HepG2 (cell line): ENCODE results near the gene CYB561. TPM values are rescaled to one million over a fixed set of nuclear protein-coding genes. Genes with fewer than 3 reads are reported as not detected.

Source experiments
- CBX5 ChIP-seq: sonication (generic); formaldehyde crosslinking; IDR thresholded peaks from 2 replicates; pipeline ENCODE4 v1.4.0; 2020; ENCODE audit warnings: missing genetic modification reagents, borderline replicate concordance
- HOXA3 ChIP-seq: sonication (generic); formaldehyde crosslinking; IDR thresholded peaks from 2 replicates; pipeline ENCODE4 v1.5.0; 2020; ENCODE audit warnings: missing genetic modification reagents
- MEIS2 ChIP-seq: sonication (generic); formaldehyde crosslinking; IDR thresholded peaks from 2 replicates; pipeline ENCODE4 v1.9.0; 2021; ENCODE audit warnings: mild to moderate bottlenecking, missing genetic modification reagents
- RAD21 ChIP-seq: fragments of 450-650 bp; formaldehyde crosslinking; IDR thresholded peaks from 2 replicates; pipeline ENCODE4 v1.5.0; 2020; ENCODE audit warnings: mild to moderate bottlenecking
- SNRNP70 ChIP-seq: fragments of 200-400 bp; formaldehyde crosslinking; IDR thresholded peaks from 2 replicates; pipeline ENCODE4 v1.6.1; 2017; ENCODE audit warnings: mild to moderate bottlenecking, low read depth, low read length, moderate library complexity
- SRSF1 ChIP-seq: fragments of 200-400 bp; formaldehyde crosslinking; optimal IDR thresholded peaks from 2 replicates; pipeline ENCODE3; 2017; ENCODE audit warnings: mild to moderate bottlenecking, low read depth, low read length, moderate library complexity
- TCF7L2 ChIP-seq: IDR thresholded peaks from 2 replicates; pipeline ENCODE4 v1.6.1; 2011; ENCODE audit warnings: mild to moderate bottlenecking, low read depth, low read length, moderate library complexity
- ZNF253 ChIP-seq: sonication (generic); formaldehyde crosslinking; IDR thresholded peaks from 2 replicates; pipeline ENCODE4 v1.8.0; 2022; ENCODE audit warnings: mild to moderate bottlenecking, missing genetic modification reagents, borderline replicate concordance
- ZNF563 ChIP-seq: sonication (generic); formaldehyde crosslinking; IDR thresholded peaks from 2 replicates; pipeline ENCODE4 v1.8.0; 2022; ENCODE audit warnings: mild to moderate bottlenecking, moderate library complexity, missing genetic modification reagents
- ZNF644 ChIP-seq: IDR thresholded peaks from 2 replicates; pipeline ENCODE4 v1.6.1; 2016; ENCODE audit warnings: low read depth
- polyA plus RNA-seq, 8 experiments: library from polyadenylated mRNA; depleted of rRNA in 3 of 8; stranded (reverse) in 7 of 8; unstranded in 1 of 8; fragments of >200 nt; fragmentation: Illumina TruSeq in 4 of 8; extraction: Trizol in 4 of 8; gene quantifications; 2 replicates each; pipeline versions ENCODE4 v1.2.1 to v1.2.3, GENCODE V29; 2011 to 2016; ENCODE audit warnings: low read depth in 4 of 8, missing spikeins in 1 of 8, mixed read lengths in 1 of 8; ENCODE audit not compliant: insufficient read depth in 1 of 8
- total RNA-seq, 5 experiments: library from RNA; depleted of rRNA; stranded (reverse); fragments of >200 nt; fragmentation: Illumina TruSeq; extraction: Trizol; gene quantifications; 2 replicates each; pipeline ENCODE4 v1.2.3, GENCODE V29; 2016; ENCODE audit warnings: low read depth in 1 of 5
- TF ChIP-seq, protein P1 (sequence below): sonication (generic); formaldehyde crosslinking; IDR thresholded peaks from 2 replicates; pipeline ENCODE4 v1.5.1; 2020; ENCODE audit warnings: missing genetic modification reagents, mild to moderate bottlenecking, borderline replicate concordance
- TF ChIP-seq, protein P2 (sequence below): sonication (generic); formaldehyde crosslinking; IDR thresholded peaks from 2 replicates; pipeline ENCODE4 v1.4.0; 2020; ENCODE audit warnings: missing genetic modification reagents, borderline replicate concordance
- TF ChIP-seq, protein P3 (sequence below): IDR thresholded peaks from 2 replicates; pipeline ENCODE4 v1.6.1; 2016; ENCODE audit warnings: missing compliant biosample characterization, missing genetic modification reagents, borderline replicate concordance
- TF ChIP-seq, protein P4 (sequence below): sonication (generic); formaldehyde crosslinking; IDR thresholded peaks from 2 replicates; pipeline ENCODE4 v1.5.1; 2020; ENCODE audit warnings: mild to moderate bottlenecking, missing genetic modification reagents, moderate library complexity
- TF ChIP-seq, protein P5 (sequence below): sonication (generic); formaldehyde crosslinking; IDR thresholded peaks from 2 replicates; pipeline ENCODE4 v1.5.1; 2020; ENCODE audit warnings: mild to moderate bottlenecking, moderate library complexity, missing genetic modification reagents
- TF ChIP-seq, protein P6 (sequence below): sonication (generic); formaldehyde crosslinking; IDR thresholded peaks from 2 replicates; pipeline ENCODE4 v1.5.1; 2020; ENCODE audit warnings: missing genetic modification reagents, mild to moderate bottlenecking, borderline replicate concordance
- TF ChIP-seq, protein P7 (sequence below): sonication (generic); formaldehyde crosslinking; IDR thresholded peaks from 2 replicates; pipeline ENCODE4 v1.8.1; 2023; ENCODE audit warnings: mild to moderate bottlenecking, moderate library complexity, missing genetic modification reagents

CYB561 gene
- total and polyA plus RNA-seq, 2 of the 13 experiments (the other 11 are each of a cell fraction or from before 2014, with no cell fraction given) = 1.5 to 6.7 TPM

DNA sequence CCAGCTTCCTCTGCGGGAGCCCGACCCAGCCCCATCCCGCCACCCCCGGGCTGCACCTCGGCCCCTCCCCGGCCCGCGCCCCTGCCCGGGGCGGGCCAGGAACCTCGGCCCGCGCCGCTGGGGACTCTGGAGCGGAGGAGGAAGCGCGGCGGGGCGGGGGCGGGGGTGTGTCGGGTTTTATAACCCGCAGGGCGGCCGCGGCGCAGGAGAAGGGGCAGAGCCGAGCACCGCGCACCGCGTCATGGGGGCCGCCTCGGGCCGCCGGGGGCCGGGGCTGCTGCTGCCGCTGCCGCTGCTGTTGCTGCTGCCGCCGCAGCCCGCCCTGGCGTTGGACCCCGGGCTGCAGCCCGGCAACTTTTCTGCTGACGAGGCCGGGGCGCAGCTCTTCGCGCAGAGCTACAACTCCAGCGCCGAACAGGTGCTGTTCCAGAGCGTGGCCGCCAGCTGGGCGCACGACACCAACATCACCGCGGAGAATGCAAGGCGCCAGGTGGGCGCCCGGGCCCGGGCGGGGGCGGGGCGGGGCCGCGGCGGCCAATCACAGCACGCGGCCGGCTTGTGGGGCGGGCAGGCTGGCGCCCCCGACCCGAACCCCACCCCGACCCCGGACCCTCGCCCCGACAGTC lies 30.9 kb upstream of the CYB561 start, which contains the start of gene ACE (continued):
- TF ChIP-seq, protein P1, sequence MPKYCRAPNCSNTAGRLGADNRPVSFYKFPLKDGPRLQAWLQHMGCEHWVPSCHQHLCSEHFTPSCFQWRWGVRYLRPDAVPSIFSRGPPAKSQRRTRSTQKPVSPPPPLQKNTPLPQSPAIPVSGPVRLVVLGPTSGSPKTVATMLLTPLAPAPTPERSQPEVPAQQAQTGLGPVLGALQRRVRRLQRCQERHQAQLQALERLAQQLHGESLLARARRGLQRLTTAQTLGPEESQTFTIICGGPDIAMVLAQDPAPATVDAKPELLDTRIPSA (CRISPR knock-in tag) = no peak
- TF ChIP-seq, protein P2, sequence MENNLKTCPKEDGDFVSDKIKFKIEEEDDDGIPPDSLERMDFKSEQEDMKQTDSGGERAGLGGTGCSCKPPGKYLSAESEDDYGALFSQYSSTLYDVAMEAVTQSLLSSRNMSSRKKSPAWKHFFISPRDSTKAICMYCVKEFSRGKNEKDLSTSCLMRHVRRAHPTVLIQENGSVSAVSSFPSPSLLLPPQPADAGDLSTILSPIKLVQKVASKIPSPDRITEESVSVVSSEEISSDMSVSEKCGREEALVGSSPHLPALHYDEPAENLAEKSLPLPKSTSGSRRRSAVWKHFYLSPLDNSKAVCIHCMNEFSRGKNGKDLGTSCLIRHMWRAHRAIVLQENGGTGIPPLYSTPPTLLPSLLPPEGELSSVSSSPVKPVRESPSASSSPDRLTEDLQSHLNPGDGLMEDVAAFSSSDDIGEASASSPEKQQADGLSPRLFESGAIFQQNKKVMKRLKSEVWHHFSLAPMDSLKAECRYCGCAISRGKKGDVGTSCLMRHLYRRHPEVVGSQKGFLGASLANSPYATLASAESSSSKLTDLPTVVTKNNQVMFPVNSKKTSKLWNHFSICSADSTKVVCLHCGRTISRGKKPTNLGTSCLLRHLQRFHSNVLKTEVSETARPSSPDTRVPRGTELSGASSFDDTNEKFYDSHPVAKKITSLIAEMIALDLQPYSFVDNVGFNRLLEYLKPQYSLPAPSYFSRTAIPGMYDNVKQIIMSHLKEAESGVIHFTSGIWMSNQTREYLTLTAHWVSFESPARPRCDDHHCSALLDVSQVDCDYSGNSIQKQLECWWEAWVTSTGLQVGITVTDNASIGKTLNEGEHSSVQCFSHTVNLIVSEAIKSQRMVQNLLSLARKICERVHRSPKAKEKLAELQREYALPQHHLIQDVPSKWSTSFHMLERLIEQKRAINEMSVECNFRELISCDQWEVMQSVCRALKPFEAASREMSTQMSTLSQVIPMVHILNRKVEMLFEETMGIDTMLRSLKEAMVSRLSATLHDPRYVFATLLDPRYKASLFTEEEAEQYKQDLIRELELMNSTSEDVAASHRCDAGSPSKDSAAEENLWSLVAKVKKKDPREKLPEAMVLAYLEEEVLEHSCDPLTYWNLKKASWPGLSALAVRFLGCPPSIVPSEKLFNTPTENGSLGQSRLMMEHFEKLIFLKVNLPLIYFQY (CRISPR knock-in tag) = no peak
- TF ChIP-seq, protein P3, sequence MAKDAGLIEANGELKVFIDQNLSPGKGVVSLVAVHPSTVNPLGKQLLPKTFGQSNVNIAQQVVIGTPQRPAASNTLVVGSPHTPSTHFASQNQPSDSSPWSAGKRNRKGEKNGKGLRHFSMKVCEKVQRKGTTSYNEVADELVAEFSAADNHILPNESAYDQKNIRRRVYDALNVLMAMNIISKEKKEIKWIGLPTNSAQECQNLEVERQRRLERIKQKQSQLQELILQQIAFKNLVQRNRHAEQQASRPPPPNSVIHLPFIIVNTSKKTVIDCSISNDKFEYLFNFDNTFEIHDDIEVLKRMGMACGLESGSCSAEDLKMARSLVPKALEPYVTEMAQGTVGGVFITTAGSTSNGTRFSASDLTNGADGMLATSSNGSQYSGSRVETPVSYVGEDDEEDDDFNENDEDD (CRISPR knock-in tag) = peak; percentile 26; the same call in 1 of the 2 replicates
- peak; percentile 29; the same call in 1 of the 2 replicates for TF ChIP-seq HOXA3 (CRISPR knock-in tag)
- TF ChIP-seq ZNF563 (CRISPR knock-in tag) = peak; percentile 64; the same call in 1 of the 2 replicates
- TF ChIP-seq ZNF253 (CRISPR knock-in tag) = no peak
- TF ChIP-seq RAD21 (CRISPR knock-in tag) = 0 out of 2 replicates have a peak, but pooled peaks have one; percentile 35
- TF ChIP-seq, protein P4, sequence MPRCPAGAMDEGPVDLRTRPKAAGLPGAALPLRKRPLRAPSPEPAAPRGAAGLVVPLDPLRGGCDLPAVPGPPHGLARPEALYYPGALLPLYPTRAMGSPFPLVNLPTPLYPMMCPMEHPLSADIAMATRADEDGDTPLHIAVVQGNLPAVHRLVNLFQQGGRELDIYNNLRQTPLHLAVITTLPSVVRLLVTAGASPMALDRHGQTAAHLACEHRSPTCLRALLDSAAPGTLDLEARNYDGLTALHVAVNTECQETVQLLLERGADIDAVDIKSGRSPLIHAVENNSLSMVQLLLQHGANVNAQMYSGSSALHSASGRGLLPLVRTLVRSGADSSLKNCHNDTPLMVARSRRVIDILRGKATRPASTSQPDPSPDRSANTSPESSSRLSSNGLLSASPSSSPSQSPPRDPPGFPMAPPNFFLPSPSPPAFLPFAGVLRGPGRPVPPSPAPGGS = no peak
- TF ChIP-seq SNRNP70 = no peak
- no peak for TF ChIP-seq TCF7L2
- TF ChIP-seq, protein P5, sequence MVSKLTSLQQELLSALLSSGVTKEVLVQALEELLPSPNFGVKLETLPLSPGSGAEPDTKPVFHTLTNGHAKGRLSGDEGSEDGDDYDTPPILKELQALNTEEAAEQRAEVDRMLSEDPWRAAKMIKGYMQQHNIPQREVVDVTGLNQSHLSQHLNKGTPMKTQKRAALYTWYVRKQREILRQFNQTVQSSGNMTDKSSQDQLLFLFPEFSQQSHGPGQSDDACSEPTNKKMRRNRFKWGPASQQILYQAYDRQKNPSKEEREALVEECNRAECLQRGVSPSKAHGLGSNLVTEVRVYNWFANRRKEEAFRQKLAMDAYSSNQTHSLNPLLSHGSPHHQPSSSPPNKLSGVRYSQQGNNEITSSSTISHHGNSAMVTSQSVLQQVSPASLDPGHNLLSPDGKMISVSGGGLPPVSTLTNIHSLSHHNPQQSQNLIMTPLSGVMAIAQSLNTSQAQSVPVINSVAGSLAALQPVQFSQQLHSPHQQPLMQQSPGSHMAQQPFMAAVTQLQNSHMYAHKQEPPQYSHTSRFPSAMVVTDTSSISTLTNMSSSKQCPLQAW (CRISPR knock-in tag) = no peak
- TF ChIP-seq, protein P6, sequence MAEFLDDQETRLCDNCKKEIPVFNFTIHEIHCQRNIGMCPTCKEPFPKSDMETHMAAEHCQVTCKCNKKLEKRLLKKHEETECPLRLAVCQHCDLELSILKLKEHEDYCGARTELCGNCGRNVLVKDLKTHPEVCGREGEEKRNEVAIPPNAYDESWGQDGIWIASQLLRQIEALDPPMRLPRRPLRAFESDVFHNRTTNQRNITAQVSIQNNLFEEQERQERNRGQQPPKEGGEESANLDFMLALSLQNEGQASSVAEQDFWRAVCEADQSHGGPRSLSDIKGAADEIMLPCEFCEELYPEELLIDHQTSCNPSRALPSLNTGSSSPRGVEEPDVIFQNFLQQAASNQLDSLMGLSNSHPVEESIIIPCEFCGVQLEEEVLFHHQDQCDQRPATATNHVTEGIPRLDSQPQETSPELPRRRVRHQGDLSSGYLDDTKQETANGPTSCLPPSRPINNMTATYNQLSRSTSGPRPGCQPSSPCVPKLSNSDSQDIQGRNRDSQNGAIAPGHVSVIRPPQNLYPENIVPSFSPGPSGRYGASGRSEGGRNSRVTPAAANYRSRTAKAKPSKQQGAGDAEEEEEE (CRISPR knock-in tag) = no peak
- TF ChIP-seq SRSF1 = no peak
- no peak for TF ChIP-seq ZNF644
- TF ChIP-seq, protein P7, sequence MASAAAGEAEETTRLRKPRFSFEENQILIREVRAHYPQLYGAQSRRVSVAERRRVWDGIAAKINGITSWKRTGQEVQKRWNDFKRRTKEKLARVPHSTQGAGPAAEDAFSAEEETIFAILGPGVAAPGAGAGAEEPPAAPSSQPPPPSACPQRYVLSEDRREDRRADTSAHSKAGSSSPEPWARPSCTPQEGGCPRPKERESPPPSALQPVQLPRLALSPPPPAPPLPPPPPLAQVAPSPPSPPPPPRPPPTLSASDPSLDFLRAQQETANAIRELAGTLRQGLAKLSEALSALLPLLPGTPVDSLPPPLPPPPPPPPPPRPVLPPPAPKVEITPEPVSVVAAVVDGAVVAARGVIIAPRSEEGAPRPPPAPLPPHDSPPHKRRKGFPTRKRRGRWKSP (CRISPR knock-in tag) = peak; percentile 95
- no peak for TF ChIP-seq CBX5 (CRISPR knock-in tag)
- peak; percentile 10; the same call in 1 of the 2 replicates for TF ChIP-seq MEIS2 (CRISPR knock-in tag)
